HG03378 (cell line): ENCODE results near the gene MDC1.
"Not testable (repeated sequence)": the region's sequence is repeated elsewhere in the genome, so short reads cannot be mapped to it uniquely, and the experiment has no call there.

ENCODE experiments used
- ATAC-seq: cut with Tn5 transposase; IDR thresholded peaks from one replicate; pipeline ENCODE4 v1.9.1; 2021; ENCODE audit warnings: mild to moderate bottlenecking, moderate library complexity; ENCODE audit not compliant: unreplicated experiment

The MDC1 gene

DNA sequence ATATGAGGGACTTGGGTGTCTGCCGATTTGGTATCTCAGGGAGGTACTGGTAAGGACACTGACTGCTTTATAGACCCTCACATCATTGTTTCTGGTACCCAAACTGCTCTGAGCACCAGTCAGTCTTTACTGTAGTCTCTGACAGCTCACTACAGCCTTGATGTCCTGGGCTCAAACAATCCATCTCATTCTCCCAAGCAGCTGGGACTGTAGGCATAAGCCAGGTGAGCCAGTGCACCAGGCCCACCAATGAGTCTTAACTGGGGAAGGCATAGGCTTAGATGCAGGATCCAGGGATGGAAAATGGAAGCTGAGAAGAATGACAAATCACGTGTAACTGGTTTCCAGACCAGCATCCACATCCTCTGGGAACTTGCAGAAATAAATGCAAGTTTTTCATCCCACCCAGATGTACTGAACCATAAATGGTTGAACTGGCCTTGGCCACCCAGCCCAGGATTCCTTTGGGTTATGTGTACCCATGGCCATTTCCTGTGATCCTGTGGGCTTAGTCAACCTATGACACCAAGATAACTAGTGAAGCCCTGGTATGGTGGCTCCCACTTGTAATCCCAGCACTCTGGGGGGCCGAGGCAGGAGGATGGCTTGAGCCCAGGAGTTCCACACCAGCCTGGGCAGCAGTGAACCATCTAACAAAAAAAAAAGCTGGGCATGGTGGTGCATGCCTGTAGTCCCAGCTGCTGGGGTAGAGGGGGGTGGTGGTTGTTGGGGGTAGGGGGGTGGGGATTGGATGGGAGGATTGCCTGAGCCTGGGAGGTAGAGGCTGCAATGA lies 8.8 kb upstream of the MDC1 start:
- ATAC-seq: no peak

DNA sequence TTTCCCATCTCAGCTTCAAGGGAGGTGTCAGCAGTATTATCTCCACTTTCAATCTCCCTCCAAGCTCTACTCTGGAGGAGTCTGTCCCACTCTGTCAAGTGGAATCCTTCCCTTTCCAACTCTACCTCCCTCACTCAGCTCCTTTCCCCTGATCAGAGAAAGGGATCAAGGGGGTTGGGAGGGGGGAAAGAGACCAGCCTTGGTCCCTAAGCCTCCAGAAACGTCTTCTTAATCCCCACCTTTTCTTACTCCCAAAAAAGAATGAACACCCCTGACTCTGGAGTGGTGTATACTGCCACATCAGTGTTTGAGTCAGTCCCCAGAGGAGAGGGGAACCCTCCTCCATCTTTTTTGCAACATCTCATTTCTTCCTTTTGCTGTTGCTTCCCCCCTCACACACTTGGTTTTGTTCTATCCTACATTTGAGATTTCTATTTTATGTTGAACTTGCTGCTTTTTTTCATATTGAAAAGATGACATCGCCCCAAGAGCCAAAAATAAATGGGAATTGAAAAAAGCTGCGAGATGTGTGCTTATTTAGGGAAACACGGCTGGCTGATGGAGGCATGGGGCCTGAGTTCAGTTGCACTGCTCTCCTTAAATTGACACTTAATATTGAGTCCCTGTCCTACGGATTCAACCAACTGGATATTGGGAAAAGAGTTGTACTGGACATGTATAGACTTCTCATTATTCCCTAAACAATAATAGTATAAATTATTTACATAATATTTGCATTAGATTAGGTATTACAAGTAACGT lies 8.0 kb upstream of the MDC1 start:
- no peak for ATAC-seq

DNA sequence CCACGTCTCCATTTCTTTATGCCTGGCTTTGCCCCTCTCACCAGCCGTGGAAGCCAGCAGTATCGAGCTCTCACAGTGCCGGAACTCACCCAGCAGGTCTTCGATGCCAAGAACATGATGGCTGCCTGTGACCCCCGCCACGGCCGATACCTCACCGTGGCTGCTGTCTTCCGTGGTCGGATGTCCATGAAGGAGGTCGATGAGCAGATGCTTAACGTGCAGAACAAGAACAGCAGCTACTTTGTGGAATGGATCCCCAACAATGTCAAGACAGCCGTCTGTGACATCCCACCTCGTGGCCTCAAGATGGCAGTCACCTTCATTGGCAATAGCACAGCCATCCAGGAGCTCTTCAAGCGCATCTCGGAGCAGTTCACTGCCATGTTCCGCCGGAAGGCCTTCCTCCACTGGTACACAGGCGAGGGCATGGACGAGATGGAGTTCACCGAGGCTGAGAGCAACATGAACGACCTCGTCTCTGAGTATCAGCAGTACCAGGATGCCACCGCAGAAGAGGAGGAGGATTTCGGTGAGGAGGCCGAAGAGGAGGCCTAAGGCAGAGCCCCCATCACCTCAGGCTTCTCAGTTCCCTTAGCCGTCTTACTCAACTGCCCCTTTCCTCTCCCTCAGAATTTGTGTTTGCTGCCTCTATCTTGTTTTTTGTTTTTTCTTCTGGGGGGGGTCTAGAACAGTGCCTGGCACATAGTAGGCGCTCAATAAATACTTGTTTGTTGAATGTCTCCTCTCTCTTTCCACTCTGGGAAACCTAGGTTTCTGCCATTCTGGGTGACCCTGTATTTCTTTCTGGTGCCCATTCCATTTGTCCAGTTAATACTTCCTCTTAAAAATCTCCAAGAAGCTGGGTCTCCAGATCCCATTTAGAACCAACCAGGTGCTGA lies 7.0 kb upstream of the MDC1 start:
- ATAC-seq: not testable (repeated sequence)

DNA sequence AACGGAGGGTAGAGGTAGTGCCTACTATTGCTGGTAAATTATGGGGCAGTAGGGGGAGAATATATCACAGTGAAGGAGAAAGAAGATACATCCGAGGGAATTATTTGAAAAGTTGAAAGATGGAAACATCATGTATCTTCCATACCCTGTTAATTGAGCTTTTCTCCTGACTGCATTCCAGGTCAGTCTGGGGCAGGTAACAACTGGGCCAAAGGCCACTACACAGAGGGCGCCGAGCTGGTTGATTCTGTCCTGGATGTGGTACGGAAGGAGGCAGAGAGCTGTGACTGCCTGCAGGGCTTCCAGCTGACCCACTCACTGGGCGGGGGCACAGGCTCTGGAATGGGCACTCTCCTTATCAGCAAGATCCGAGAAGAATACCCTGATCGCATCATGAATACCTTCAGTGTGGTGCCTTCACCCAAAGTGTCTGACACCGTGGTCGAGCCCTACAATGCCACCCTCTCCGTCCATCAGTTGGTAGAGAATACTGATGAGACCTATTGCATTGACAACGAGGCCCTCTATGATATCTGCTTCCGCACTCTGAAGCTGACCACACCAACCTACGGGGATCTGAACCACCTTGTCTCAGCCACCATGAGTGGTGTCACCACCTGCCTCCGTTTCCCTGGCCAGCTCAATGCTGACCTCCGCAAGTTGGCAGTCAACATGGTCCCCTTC lies 6.2 kb upstream of the MDC1 start:
- ATAC-seq: not testable (repeated sequence)

DNA sequence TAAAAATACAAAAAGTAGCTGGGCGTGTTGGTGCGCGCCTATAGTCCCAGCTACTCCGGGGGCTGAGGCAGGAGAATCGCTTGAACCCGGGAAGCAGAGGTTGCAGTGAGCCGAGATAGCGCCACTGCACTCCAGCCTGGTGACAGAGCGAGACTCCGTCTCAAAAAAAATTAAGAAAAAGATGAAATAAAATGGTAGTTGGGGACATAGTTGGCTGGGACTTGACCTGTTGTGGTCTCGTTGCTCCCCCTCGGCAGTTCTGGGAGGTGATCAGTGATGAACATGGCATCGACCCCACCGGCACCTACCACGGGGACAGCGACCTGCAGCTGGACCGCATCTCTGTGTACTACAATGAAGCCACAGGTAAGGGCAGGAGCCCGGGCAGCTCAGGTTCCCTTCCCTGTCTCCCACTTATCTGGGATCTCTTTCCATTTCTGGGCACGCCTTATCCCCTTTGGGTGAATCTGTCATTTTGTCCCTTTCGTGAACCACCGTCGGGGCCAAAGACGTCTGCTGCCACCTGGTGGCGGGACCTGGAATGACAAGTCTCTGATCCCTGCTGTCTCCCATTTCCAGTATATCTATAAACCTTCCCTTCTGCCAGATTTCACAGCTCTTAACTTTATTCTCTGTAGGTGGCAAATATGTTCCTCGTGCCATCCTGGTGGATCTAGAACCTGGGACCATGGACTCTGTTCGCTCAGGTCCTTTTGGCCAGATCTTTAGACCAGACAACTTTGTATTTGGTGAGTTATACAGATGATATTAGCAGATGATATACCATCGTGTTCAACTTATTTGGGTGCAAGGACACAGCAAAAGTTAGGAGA lies 5.4 kb upstream of the MDC1 start:
- ATAC-seq: no peak

DNA sequence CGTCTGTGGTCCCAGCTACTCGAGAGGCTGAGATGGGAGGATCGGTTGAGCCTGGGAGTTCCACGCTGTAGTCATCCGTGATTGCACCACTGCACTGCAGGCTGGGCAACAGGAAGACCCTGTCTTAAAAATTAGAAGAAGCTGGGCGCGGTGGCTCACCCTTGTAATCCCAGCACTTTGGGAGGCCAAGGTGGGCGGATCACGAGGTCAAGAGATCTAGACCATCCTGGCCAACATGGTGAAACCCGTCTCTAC lies 4.9 kb upstream of the MDC1 start:
- not testable (repeated sequence) for ATAC-seq

DNA sequence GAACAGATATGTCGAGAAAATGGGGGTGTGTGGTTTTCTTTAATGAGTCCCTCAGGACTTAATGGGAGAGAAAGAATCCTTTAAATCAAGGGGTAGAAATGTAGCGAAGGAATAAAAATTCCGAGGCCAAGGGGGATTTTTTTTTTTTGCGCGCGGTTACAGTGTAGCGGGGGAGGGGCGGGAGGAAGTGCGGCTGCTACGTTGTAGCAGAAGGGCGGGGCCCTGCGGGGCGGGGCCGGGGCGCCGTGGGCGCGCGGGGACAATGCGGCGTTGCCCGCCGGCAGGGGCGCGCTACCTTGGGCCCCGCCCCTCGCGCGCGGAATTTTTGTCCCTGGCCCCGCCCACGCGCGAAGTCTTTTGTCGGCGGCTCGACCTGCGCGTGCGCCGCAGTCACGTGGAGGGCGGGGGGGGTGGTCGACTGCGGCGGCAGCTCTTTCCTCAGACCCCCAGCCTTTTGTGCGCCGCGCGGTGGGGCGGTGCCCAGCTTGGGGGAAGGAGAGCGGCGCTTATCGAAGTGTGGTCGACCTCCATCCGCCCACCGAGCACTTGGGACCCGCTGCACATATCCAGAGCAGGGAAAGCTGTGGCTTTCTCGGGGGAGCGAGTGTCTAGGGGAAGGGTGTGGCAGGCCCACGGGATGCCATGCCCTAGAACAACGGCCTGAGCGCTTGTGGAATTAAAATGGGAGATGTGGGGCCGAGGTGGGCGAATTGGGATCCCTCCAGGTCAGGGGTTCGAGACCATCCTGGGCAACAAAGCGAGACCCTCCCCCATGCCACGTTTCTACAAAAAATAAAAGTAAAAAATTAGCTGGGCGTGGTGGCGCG lies 4.3 kb upstream of the MDC1 start:
- ATAC-seq: no peak

DNA sequence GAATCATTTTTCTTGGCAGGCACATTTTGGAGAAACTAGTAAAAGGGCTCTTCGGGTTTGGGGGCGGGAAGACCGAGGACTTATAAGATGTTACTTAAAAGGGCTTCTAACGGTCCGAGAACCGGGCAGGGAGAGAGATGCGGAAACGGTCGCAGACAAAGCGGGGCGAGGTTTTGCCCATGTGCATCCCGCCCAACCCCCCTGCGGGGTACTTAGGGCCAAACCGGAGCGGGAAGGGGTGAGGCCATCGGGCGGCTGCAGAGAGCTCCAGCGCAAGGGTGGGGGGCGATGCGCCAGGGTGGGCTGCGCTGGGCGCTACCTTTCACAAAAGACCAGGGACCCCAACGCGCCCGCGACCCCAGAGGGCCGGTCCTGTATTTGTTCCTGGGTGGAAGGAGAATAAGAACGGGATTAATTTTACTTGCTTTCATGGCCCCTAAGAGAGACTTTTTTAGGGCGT lies 3.7 kb upstream of the MDC1 start:
- ATAC-seq: no peak

DNA sequence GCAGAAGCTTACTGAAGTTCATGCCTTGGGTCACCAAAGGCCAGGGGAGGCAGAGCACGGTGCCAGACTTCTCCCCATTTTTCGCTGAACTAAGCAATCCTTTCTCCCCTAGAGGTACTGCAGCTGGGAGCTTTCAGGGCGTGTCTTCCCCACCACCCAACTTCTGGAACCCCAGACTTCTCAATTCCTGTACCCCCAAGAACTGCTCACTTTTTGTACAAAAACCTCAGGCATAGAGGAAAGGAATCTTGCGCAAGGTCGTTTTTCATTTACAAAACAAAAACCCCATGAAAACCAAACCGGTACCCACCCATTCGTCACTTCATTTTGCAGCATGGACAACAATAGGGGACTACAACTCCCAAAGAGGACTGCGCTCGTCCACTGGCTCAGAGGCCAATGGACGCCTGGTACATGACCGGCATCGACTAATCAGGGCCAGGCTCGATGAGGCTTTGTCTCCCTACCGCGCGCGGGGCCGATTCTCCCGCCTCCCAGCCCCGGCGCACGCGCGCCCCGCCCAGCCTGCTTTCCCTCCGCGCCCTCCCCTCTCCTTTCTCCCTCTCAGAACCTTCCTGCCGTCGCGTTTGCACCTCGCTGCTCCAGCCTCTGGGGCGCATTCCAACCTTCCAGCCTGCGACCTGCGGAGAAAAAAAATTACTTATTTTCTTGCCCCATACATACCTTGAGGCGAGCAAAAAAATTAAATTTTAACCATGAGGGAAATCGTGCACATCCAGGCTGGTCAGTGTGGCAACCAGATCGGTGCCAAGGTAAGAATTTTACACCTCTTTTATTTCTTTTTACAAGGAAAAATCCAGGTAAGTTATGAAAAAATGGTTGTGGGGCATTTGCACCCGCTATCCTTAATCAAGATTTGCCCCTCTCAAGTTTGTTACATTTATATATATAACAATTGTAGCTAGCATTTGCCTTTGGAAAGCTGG lies 3.0 kb upstream of the MDC1 start, which contains the start of gene TUBB:
Gene TUBB, plus strand, starts transcription at position 562 of the 947 bp plus-strand sequence. Its CDS starts 155 bp downstream, at position 717.
- peak; percentile 29 for ATAC-seq

DNA sequence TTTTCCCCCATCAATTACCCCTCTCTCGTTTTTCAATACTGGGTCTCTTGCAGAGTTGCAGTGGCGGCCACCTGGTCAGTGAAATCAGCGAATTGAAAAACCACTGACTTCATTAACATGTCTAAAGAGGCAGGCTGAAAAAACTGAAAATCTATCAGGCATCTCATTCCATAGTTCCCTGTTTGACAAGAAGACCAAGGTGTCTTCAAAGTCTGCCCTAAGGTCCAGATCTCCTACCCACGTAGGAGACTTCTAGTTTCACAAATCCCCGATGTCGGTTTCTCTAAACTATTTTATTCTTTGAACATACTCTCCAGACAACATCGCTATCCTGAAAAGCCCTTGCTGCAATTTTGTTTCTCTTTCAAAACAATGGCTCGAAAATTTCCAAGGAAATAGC lies 2.3 kb upstream of the MDC1 start:
- no peak for ATAC-seq

DNA sequence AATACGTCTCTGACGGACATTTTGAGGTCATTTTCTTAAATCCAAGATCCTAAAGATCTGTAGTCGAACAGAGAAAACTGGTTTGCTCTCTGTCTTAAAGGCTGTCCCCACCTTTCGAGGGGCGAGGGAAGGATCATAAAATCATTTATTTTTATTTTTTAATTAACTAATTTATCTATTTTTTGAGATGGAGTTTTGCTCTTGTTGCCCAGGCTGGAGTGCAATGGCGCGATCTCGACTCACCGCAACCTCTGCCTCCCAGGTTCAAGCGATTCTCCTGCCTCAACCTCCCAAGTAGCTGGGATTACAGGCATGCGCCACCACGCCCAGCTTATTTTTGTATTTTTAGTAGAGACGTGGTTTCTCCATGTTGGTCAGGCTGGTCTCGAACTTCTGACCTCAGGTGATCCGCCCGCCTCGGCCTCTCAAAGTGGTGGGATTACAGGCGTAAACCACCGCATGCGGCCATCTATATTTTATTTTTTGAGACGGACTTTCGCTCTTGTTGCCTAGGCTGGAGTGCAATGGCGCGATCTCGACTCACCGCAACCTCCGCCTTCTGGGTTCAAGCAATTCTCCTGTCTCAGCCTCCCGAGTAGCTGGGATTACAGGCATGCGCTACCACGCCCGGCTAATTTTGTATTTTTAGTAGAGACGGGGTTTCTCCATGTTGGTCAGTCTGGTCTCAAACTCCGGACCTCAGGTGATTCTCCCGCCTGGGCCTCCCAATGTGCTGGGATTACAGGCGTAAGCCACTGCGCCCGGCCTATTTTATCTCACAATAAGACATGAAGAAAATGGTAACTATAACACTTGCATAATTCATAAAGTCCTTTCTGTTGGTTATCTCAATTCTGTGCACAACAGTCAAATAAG lies 1.0 kb upstream of the MDC1 start:
- not testable (repeated sequence) for ATAC-seq

DNA sequence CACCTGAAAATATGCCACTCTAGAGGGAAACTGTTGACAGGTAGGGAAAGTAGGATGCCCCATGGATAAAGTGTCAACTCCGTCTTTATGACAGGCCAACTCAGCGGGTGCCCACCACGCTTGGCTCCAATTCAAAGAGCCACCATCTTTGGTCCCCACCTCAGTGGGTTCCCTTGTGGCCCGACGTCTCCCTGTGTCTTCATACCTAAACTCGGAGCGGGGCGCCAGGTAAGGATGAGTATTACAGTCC lies 277 bp downstream of the MDC1 start:
- ATAC-seq: no peak

DNA sequence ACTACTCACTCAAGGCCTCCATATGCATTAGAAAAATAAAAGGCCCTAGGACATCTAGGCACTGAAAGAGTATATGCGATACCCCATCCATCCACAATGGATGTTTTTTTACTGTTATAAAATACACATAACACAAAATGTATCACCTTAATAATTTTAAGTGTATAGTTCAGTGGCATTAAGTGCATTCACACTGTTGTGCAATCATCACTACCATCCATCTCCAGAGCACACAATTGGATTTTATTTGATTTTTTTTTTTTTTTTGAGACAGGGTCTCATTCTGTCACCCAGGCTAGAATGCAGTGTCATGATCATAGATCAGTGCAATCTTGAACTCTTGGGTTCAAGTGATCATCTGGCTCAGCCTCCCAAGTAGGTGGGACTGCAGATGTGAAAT lies 2.8 kb downstream of the MDC1 start:
- ATAC-seq: no peak

DNA sequence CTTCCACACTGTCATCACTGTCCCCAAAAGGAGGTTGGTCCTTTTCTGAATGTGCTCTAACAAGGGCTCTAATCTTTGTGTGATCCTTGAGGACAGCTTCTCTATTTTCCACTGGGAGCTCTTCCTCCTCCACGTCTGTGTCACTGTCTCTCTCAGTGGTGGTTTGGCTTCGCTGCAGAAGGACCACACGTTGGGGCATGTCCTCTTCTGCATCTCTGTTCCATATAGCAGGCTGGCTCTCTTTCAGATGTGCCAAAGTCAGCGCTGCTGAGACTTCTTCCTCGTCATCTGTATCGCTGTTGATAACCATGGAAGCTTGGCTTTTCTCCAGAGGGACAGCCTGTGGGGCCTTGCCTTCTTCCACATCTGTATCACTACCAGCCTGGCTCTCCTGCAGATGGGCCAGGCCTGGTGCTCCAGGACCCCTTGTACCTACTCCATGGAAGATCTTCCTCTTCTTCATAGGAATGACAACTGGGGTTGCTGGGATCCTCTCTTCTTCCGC lies 4.6 kb downstream of the MDC1 start:
- no peak for ATAC-seq

DNA sequence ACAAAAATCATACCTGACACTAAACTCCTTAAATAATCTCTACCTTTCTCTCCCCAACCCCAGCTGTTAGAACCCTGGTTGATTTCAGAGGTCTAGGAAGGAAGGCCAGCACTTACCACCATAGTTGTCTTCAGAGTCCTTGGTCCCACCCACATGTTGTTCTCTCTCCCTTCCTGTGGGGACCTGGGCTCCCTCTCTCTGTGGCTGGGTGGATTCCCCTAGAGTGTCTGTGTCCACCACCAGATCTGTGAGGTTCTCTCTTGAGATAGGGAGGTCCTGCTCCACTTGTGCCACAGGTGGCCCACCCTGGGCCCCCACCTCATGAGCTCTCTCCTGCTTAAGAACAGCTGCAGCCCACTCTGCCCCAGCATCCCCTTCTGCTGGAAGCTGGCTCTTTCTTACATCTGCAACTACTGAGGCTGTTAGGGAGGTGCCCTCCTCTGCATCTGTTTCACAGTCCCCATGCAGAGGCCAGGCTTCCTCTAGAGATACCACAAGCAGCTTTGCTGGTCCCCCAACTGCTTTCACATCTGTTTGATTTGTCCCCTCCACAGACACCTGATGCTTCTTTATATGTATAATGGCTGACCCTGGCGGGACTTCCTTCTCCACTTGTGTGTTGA lies 5.2 kb downstream of the MDC1 start:
- no peak for ATAC-seq

DNA sequence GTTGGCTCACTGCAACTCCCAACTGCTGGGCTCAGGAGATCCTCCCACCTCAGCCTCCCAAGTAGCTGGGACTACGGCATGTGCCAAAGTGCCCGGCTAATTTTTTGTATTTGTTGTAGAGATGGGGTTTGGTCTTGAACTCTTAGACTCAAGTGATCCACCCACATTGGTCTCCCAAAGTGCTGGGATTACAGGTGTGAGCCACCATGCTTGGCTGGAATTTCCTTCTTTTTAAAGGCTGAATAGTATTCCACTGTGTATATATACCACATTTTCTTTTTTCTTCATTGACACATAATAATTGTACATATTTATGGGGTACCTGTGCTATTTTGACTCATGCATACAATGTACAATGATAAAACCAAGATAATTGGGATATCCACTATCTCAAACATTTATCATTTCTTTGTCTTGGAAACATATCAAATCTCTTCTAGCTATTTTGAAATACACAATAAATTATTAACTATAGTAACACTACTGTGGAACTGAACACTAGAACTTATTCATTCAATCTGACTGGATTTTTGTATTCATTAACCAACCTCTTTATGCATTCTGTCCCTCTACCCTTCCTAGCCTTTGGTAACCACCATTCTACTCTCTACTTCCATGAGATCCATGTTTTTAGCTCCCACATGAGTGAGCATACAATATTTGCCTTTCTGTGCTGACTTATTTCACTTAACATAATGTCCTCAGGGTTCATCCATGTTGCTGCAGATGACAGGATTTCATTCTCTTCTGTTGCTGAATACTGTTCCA lies 7.8 kb downstream of the MDC1 start:
- ATAC-seq: no peak
